Peyer's patch (tissue), 4 donors: ENCODE data around the gene TAS2R9.

ENCODE experiments used
- POLR2A ChIP-seq, 2 donors: fragments of 450-650 bp; IDR thresholded peaks; one replicate each; pipeline ENCODE4 v1.5.1; 2017; ENCODE audit warnings: antibody characterized with exemption in 2 of 2, mild to moderate bottlenecking in 2 of 2, moderate library complexity in 2 of 2
- TF ChIP-seq, protein P1 (sequence below), 6 experiments: fragments of 450-650 bp in 4 of 6; fragments of 200-600 bp in 2 of 6; sonication (generic) in 1 of 6; IDR thresholded peaks; one replicate each; pipeline ENCODE4 v1.5.1; 2017 to 2019; ENCODE audit warnings: antibody characterized with exemption in 6 of 6, mild to moderate bottlenecking in 3 of 6, moderate library complexity in 1 of 6

DNA sequence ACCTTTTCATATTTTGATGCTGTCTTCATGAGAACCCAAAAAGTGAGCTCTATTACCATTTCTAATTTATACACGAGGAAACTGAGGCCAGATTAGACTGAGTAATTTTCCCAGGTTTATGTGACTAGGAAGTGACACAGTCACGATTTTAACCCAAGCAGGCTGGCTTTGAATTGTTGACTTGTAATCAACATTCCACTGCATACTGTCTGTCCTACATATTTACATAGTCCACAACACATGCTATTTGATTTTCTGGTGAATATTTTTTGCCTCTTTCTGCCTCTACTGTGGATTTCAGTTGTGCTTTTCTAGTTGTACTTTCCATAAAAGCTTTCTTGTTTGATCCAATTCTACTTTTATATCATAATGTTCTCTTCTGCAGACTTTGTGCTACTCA lies 15.7 kb downstream of the TAS2R9 start:
- TF ChIP-seq, protein P1, sequence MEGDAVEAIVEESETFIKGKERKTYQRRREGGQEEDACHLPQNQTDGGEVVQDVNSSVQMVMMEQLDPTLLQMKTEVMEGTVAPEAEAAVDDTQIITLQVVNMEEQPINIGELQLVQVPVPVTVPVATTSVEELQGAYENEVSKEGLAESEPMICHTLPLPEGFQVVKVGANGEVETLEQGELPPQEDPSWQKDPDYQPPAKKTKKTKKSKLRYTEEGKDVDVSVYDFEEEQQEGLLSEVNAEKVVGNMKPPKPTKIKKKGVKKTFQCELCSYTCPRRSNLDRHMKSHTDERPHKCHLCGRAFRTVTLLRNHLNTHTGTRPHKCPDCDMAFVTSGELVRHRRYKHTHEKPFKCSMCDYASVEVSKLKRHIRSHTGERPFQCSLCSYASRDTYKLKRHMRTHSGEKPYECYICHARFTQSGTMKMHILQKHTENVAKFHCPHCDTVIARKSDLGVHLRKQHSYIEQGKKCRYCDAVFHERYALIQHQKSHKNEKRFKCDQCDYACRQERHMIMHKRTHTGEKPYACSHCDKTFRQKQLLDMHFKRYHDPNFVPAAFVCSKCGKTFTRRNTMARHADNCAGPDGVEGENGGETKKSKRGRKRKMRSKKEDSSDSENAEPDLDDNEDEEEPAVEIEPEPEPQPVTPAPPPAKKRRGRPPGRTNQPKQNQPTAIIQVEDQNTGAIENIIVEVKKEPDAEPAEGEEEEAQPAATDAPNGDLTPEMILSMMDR (IDR thresholded peaks at IDR 0.05): no peak
- no peak for TF ChIP-seq POLR2A (IDR thresholded peaks at IDR 0.05)
